ENCODE measurements around the gene FUT9.

Gene FUT9

DNA sequence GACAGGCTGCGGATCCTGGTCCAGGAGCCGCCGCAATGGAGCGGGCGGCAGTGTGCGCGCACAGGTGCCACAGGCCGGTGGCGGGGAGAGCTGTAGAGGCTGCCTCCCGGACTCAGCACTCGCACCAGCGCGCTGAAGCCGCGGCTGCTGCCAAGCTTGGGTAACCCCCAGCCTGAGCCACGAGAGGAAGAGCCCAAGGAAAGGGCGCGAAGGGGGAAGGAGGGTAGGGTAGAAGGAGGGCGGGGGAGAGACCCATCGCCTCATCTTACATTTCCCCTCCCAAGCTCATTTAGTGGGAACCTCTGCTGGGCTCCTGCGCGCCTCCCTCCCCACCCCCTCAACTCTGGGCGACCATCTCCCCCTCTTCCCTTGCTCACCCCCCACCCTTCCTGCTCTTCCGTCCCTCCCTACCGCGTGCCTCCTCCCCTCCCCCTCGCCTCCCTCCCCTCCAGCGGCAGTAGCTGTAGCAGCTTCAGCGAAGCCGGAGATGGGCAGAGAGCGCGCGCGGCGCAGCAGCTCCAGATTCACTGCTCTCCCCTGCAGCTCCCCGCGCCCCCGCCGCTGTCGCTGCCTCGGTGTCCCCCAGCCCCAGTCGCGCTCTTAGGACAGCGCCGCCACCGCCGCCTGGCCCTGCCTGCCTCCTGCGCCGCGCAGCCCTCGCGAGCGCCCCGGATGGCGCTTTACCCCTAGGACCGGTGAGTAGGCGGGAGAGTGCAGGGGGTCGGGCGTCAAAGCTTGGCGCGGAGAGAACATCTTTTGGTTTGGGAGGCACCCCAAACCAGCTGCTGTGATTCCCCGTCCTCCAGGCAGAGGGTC lies at the start of gene FUT9:
Gene FUT9, plus strand, starts transcription at position 457 of the 816 bp plus-strand sequence. CDS start 187,182 bp downstream, outside the sequence.
- no peak for DNase-seq (ENCODE audit: low read depth in 3 of 3)

DNA sequence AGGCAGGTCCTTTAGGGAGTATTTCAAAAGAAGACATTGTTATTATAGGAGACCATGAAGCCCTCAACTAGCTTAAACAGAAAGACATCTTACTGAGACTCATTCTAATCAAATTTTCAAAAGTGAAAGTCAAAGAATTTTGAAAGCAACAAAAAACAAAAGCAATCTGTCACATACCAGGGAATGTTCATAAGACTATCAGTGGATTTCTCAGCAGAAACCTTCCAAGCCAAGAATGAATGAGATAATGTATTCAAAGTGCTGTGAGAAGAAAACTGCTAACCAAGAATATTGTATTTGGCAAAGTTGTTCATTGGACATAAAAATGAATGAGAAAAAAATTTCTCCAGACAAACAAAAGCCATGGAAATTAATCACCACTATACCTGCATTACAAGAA lies 48.2 kb upstream of the FUT9 start:
- DNase-seq (ENCODE audit: low read depth in 3 of 3) = no peak

DNA sequence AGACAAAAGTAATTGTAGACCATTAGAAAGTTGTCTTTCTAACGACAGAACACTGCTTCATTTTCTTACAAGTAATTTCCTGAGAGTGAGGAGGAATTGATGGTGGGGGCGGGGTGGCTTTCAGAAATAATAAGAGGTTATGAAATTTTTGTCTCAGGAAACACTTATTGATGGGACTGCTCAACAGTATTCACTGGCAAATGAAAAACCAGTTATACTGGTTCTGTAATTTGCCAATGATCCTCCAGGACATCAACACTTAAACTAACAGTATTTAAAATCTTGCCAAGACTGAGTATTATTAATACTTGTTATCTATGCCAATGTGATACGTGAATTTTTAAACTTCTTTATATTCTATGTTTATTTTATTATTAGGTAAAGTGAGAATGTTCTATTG lies 41.8 kb upstream of the FUT9 start:
- no peak for DNase-seq (ENCODE audit: low read depth in 3 of 3)

DNA sequence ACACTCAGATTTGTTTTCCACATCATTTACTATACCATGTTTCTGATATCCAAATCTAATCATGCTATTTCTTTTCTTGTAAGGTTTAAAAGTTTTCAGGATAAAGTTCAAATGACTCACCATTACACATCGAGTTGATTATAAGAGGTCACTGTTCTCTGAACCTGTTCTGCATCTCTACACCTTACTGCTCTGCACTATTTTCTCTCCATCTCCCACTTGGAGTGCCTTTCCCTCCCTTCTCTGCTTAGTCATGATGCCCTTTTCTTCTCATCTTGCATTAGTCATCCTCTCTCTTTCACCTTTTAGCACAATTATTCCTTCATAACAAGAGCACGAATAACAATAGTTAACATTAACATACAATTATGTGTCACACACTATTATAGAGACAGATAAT lies 37.5 kb upstream of the FUT9 start:
- DNase-seq (ENCODE audit: low read depth in 3 of 3) = no peak

DNA sequence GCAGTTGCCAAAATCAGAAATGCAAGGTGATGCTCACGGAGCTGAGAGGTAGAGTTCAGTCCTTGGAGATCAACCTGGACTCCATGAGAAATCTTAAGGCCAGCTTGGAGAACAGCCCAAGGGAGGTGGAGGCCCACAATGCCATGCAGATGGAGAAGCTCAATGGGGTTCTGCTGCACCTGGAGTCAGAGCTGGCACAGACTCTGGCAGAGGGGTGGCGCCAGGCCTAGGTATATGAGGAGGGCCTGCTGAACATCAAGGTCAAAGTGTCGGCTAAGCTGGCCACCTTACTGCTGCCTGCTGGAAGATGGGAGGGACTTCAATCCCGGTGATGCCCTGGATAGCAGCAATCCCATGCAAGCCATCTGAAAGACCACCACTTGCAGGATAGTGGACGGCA lies 23.9 kb upstream of the FUT9 start:
- no peak for DNase-seq (ENCODE audit: low read depth in 3 of 3)

DNA sequence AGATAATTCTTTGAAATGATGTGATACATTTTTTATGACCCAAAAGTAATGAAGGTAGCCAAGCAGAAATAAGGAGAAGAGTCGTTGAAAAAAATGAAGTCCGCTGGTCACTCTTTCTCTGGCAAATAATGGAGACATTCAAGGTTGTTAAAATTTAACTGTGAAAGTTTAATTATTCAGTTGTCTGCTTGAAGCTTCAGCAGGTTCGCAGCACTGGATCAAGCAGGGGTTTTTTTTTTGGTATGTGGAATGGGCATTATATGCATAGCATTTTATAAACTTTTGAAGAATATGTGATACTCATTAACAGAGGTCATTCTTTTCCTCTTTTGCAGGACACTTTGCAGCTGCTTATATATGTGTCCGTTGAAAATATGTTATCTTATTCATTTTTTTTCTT lies 21.6 kb upstream of the FUT9 start:
- DNase-seq (ENCODE audit: low read depth in 3 of 3) = no peak

DNA sequence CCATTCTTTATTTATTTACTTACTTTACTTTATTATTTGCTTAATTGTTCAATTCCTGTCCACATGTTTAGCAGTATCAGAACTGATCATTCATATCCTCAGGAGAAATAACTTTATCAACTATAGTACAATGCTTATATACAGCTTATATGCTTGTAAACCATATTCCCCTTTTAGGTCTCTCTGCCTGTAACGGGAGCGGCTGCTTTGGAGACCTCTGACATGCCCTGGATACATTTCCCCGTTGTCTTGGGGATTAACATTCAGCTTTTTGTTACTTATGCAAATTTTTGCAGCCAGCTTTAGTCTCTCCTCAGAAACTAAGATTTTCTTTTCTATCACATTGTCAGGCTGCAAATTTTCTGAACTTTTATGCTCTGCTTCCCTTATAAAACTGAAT lies 17.6 kb upstream of the FUT9 start:
- DNase-seq (ENCODE audit: low read depth in 3 of 3) = no peak

DNA sequence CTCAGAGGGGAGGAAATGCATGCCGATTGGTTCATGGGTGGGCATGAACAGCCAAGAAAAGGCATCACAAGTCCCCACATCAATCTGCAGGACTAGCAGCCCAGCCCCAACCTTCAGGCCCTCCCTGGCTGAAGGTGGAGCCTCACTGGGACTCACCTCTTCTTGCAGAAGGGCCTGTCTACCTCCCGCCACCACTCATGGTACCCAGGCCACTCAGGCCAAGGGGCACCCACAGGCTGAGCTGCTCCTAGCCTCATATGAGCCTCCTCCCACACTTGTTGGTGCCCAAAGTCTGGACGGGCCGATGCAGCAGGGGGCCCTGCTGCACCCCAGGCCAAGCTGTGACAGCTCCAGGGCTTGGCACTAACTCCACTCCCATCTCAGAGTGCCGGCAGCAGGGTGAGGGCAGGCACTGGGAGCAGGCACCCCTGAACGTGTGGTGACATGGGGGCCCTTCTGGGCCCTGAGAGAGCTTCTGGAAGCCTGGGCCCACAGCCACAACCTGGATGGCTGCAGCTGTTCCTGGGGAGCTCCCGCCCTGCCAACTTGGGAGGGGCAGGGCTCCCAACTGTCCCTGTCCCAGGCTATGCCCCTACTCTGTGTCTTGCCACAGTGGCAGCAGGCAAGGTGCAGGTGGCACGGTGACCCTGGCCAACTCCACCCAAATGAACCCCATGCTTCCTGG lies 13.7 kb upstream of the FUT9 start:
- no peak for DNase-seq (ENCODE audit: low read depth in 3 of 3)

DNA sequence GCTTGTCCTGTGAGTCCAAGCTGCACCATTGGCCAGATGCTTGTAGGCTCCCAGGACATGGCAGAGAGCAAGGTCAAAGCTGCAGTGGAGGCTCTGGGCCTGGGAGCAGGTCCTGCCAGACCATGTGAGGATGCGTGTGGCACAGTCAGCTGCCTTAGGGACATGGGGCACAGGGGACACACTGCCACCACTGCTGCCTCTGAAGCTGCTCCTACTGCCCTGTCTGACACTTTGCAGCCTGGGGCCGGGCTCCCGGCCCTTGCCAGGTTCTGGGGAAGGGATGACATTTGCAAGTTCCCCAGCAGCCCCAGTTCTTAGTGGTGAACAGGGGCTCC lies 13.2 kb upstream of the FUT9 start:
- DNase-seq (ENCODE audit: low read depth in 3 of 3) = no peak

DNA sequence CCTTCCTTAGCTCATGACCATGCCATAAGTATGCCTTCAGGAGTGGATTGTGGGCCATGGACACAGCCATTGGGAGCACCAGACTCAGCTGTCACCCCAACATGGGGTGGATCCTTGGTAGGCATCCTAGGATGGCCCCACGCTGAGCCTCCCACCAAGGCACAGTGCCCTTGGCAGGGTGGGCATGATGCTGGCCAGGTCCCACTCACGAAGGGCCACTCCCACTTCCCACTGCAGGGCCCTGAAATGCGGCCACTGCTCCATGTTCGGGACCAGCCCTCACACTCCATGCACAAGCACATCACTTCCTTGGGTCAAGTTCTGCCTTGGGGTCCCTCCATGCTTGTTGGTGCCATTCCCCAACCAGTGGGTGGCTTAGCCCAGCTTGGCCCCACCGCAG lies 12.9 kb upstream of the FUT9 start:
- no peak for DNase-seq (ENCODE audit: low read depth in 3 of 3)

DNA sequence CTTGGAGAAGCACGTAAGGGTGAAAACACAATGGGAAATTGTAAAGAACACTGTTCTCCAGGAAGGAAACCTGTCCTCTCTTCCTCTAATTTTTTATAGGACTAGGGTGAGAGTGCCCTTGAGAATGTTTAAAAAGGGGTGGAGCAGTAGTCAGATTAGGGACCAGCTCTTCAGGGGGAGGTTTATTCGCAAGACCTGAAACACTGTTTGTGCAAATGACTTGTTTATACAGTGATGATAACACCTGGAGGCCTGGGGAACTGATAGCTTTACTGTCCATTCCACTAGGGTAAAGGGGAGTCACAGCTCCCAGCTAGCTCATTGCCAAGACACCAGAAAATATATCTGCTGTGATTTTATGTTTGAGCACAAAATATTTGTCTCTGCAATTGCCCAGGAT lies 8.1 kb upstream of the FUT9 start:
- no peak for DNase-seq (ENCODE audit: low read depth in 3 of 3)

DNA sequence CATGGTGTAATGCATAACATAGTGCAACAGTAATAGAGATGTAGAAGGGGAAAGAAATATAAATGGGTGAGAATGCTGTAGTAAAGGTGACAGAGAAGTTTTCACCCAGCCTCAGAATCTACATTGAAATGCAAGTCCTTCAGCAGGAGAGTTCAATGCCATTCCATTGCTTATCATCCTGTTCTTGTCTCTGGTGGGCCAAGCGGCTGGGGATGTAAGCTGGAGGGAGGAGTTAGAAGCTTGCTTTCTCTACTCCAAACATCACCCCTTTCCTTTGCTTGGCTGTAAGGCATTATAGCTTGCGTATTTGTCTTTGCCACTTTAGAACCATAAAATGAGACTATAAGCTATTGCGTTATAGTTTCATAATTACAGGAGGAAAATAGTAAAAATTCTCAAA lies 2.2 kb upstream of the FUT9 start:
- no peak for DNase-seq (ENCODE audit: low read depth in 3 of 3)

DNA sequence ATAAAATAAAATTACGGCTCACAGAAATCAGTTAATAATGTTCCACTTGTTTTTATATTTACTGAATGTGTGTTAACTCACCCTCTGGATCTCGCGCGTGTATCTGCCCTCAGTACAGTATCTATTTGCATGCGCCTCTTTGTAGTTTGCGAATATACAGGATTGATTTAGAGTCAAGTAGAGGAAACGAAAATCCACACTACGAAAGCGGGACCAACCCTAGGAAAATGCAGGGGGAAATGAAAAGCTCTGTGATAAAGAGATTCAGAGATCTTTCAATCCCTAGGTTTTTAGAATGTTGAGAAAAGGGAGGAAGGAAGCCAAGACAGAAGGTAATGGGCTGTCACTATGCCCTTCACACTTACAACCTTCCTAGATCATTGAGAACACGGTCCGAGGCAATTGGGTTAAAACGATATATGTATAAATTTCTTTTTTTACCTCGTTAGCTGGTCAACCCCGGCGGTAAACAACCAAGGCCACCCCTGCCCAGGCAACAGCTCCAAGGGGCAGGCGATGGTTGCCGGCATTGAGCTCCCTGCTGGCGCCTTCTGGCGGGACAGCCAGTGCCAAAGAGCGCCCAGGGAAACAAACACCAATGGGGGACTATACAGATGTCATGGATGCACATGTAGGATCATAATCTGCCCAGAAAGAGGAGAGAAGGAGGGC lies 792 bp upstream of the FUT9 start:
- DNase-seq (ENCODE audit: low read depth in 3 of 3) = no peak

DNA sequence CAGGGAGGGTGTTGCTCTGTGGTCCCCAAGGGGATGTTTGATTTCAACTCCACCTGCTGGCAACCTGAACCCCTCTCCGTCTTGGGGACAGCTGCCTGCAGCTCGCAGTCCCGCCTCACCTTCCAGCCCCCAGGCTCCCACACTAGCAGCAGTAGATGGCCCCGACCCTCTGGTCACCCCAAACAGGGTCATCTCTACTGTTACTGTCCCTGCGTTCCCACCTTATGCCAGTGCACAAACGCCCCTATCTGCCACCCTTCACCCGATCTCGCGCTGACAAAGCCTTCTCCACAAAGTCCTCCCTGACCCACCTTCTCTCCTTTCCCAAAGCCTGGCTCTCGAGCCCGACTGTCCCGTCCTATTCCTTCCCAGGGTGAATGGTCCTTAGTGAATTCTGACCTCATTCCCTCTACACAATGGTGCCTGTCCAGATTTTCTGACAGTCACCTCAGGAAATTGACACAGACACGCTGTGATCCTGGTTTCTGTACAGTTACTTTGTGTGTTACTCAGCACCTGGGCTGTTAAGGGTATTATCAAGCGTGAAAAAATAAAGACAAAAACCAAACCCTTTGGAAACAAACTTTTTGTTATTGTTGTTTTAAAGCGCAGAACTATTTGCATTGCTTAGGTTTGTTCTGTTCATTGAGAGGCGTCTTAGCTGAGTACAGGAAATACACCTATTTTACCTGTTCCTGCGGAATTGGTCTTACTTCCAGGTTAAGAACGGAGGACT lies 728 bp downstream of the FUT9 start:
- no peak for DNase-seq (ENCODE audit: low read depth in 3 of 3)

DNA sequence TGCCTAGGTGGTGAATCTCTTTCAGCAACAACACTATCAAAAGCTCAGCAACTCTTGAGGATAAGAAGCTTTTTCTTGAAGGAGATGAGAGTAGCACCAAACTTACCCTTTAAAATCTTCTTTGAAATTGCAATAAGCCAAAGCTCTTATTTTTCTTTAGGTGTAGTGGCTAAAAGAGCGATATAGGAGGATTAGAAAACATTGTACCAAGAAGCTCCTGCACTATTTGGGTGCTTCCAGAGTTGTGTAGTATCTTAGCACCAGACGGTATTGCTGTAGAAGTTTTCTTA lies 1.2 kb downstream of the FUT9 start:
- DNase-seq (ENCODE audit: low read depth in 3 of 3) = no peak

DNA sequence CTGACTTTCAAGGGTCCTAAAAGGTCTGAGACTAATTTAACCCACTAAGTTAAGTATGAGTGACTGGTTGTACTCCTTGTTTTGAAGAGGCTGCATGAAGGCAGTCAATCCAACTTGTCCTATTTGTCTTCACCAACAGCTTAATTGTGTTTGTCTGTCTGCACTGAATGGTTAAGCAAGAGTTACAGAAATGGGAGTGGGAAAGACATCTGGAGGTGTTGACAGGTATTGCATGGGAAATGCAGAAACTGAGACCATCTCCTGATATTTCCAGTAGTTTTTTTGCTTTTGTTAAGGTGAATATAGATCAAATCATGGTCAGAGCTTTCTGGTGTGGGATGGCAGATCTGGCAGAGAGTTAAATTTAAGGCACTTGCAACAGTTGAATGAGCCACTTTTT lies 6.5 kb downstream of the FUT9 start:
- DNase-seq (ENCODE audit: low read depth in 3 of 3) = no peak

DNA sequence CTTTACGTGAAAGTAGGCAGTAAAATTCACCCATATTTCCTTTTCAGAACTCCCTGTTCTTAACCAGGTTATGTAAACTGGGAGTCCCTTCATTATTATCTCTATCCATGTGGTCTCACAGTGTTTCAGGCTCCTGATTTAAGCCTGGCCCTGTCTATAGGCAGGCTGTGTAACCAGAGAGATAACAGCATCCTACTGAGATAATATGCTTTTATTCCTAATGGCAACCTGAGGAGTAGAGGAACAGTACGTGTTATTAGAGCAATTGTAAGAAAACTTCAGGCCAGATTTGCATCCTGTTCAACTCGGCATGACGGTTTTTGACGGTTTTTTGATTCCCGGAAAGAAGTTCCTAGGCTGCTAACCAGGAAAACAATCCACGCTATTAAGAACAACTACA lies 16.9 kb downstream of the FUT9 start:
- no peak for DNase-seq (ENCODE audit: low read depth in 3 of 3)

DNA sequence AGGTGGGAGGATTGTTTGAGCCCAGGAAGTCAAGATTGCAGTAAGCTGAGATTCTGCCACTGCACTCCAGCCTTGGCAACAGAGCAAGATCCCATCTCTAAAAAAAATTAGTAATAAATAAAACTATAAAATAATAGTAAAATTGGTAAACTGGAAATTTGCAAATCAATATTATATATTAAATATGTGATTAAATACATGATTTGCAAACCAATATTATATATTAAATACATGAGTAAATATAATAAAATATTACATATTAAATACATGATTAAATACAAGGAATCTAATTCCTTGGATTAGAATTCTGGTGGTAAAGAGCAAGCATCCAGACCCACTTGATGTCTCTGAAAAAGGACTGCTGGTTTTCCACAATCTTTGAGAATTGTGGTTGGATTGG lies 35.8 kb downstream of the FUT9 start:
- DNase-seq (ENCODE audit: low read depth in 3 of 3) = no peak

DNA sequence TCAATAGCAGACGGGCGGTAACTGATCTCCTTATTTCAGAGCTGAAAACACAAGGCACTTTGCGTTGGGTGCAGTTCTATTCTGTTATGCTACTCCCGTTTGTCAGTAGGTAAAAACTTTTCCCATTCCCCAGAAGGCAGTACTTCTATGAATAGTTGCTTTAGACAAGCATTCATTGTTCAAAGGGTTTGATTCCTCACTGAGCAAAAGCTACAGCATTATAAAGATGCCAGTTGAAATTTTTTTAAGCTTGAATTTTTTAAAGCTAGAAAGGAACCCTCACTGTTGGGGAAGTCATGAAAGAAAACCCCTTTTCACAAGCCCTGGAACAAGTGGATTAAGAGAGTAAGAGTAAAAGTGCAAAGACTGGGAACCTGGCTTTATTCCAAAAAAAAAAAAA lies 42.3 kb downstream of the FUT9 start:
- DNase-seq (ENCODE audit: low read depth in 3 of 3) = no peak

DNA sequence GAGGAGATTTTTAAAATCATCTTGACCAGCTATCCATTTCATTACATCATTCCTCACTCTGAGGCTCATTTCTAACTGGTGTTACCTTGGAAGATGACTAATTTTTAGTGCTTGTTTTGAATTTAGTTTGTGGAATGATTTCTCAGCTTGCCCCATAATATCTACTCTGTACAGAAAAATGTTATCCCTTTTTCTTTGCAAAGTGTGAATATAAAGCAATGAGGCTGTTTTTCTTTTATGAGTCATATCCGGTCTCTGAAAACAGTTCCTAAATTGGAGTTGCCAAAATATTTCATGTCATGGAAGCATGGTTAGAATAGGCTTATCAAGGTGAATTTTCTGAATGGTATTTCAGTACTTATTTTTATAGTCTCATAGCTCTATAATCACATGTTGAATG lies 43.8 kb downstream of the FUT9 start:
- DNase-seq (ENCODE audit: low read depth in 3 of 3) = no peak

DNA sequence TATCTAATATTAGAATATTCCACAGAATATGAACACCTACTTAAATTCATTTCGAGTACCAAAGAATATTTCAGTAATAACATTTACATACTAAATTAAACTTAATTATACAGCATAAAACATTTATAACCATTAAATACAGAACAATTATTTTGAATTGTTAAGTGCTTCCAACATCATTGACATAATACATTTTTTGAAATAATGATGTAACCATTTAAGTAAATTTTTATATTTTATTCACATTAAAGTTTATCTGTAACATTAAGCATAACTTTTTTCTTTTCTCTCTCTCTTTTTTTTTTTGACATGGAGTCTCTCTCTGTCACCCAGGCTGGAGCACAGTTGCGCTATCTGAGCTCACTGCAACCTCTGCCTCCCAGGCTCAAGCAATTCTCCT lies 44.5 kb downstream of the FUT9 start:
- no peak for DNase-seq (ENCODE audit: low read depth in 3 of 3)

DNA sequence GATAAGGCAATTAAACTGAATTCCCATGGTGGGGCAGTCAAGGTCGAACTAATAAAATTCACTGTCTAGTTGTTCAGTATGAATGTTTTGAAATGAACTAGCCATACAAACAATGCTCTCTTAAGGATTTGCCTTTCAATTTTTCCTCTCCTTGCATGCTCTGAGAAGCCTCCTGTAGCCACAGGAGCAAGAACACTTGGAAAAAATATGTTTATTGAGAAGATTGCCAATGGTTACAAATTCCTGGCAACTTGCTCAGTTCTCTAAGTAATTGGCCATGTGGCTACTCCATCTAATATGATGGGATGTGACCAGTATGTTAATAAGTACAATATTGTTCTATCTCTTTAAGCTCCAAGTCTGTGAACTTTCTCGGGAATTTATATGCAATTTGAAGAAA lies 49.4 kb downstream of the FUT9 start:
- DNase-seq (ENCODE audit: low read depth in 3 of 3) = no peak

DNA sequence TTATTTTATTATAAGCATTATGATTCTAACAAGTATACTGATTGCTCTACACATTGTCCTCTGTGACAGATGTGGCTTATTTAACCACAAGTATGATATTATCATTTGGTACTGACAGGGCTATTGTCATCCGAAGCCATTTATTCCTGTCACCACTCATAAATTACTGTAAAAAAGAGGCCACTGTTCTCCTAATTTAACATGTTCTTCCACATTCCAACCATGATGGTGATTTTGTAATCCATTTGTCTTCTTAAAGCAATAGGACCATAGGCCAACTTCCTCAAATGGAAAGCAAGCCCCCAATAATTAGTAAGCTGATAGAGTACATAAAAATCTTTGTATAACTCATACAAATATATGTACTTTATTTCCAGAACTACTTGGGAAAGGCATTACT lies 50.6 kb downstream of the FUT9 start:
- no peak for DNase-seq (ENCODE audit: low read depth in 3 of 3)

Data from stimulated activated CD4-positive, alpha-beta T cell treated with anti-CD3 and anti-CD28 coated beads, TNF-alpha, amount 100 ng/mL, for 24 hours (primary cell).